GM19395 (cell line): ENCODE data around the gene RHOD.

Source experiments
- ATAC-seq: cut with Tn5 transposase; IDR thresholded peaks from one replicate; pipeline ENCODE4 v1.9.1; 2021; ENCODE audit warnings: mild to moderate bottlenecking, moderate library complexity; ENCODE audit not compliant: unreplicated experiment

Gene RHOD

DNA sequence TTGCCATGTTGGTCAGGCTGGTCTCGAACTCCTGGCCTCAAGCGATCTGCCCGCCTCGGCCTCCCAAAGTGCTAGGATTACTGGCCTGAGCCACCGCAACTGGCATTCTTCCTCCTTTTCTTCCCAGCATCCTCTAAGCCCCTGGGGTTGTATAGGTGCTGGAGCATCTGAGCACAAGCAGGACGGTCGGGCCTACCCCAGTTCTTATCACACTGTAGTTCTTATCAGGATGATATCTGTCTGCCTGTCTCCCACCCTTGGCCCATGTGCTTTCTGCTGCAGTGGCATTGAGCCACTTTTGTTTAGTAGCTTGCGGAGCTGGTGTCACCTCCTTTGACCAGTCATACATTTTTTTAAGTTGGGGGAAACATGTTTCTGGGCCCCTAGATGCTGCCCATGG is 1.9 kb downstream of the RHOD start:
- ATAC-seq = no peak

DNA sequence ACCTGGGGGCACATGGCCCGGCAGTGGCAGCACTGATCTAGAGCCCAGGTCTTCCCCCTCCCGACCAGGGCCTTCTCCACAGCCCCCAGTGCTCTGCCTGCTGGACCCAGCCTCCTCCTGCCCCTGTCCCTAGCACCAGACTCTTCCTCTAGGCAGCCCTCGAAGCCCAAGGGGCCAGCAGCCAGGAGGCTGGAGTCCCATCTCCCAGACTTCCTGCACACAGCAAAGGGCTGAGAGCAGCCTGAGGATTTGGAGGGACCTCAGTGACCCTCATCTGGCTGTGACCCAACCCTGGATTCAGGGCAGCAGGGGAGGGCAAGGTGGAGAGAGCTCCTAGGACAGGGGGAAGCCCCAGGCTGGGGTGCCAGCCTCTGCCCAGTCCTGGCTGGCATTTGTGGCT is 3.0 kb downstream of the RHOD start:
- no peak for ATAC-seq

DNA sequence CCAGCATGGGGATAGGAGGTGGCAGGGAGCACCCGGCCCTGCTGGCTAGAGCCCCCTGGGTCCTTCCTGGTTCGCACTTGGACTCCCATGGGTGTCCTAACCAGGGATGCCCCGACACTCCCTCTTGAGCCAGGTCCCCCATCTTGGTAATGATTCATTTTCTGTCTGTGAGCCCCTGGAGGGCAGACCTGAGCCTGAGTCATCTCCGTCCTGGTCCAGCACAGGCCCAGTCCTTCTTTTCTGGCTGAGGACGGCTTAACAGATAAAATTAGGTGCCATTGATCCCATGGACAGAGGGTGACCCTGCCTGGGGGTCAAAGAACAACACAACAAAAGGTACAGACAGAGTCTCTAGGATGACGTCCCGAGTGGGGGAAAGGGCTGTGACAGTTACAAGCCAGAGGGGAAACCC is 3.5 kb downstream of the RHOD start:
- ATAC-seq = no peak

GRCh38 chr11:67062526-67063373 is 6.1 kb downstream of the RHOD start:
- no peak for ATAC-seq

- no peak for ATAC-seq
Measured at GRCh38 chr11:67066333-67066709, 9.7 kb downstream of the RHOD start.

- no peak for ATAC-seq
Measured at GRCh38 chr11:67071420-67072284, 15.0 kb downstream of the RHOD start.

DNA sequence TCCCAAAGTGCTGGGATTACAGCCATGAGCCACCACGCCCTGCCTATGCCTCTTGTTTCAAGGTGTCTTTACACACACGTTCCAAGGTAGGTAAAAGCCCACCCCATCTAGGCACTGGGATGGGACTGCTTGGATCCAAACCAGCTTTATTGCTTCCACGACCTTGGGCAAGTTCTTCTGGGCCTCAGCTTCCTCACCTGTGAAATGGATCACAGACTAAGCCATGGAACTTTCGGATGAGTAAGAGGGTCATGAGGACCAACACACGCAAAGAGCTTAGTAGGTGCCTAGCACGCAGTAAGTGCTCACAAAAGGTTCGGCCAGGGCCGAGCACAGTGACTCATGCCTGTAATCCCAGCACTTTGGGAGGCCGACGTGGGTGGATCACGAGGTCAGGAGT is 15.6 kb downstream of the RHOD start:
- no peak for ATAC-seq

DNA sequence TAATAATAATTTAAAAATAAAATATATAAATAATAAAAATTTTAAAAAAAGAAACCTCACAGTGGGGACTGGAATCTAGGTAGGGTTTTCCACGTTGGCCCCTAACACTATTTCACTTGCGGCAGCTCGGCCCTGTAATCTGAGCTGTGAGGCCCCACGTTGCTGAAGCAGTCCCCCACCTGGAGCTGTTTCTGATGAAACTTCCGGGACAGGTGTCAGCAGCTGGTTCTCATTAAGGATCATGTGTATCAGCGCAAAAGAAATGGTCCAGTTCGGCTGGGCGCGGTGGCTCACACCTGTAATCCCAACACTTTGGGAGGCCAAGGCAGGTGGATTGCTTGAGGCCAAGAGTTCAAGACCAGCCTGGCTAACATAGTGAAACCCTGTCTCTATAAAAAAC is 17.3 kb downstream of the RHOD start:
- ATAC-seq = no peak

DNA sequence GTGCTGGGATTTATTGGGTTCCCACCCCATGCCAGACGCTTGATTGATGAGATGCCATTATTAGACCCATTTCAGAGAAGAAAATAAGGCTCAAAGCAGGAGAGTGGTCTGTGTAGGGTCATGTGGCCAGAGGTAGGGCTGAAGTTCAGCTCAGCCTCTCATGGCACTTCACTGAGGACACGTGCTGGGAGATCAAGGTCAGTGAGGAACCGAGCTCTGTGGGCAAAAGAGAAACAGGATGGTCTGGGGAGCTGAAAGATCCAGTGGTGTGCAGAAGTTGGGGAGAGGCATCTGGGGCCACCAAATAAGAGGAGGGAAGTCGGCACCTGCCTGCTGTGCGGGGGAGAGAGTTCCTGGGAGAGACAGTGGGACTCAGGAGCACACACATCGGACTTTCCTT is 19.6 kb downstream of the RHOD start:
- ATAC-seq = no peak

GRCh38 chr11:67079065-67079705 is 22.5 kb downstream of the RHOD start:
- no peak for ATAC-seq

DNA sequence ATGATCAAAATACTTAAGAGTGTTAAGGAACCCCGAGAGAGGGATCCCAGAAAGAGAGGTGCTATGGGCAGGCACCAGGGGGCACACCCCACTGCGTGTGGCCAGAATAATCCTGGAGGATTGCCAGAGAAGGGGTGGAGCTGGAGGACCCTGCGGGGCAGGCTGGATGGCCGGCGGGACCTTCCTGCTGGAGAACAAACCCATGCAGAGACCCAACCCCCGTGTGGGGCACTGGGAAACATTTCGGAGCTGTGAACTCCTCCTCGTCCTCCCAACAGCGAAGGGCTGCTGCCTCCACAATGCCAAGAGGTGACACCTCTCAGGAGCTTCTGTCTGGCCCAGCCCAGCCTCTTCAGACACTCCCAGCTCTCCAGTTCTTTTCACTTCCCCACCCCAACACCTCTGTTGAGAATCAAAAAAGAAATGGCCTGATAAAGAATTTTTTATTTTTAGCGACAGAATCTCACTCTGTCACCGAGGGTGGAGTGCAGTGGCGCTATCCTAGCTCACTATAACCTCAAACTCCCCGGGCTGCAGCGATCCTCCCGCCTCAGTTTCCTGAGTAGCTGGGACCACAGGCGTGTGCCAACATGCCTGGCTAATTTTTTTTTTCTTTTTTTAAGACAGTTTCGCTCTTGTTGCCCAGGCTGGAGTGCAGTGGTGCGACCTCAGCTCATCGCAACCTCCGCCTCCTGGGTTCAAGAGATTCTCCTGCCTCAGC is 25.6 kb downstream of the RHOD start:
- ATAC-seq = no peak

DNA sequence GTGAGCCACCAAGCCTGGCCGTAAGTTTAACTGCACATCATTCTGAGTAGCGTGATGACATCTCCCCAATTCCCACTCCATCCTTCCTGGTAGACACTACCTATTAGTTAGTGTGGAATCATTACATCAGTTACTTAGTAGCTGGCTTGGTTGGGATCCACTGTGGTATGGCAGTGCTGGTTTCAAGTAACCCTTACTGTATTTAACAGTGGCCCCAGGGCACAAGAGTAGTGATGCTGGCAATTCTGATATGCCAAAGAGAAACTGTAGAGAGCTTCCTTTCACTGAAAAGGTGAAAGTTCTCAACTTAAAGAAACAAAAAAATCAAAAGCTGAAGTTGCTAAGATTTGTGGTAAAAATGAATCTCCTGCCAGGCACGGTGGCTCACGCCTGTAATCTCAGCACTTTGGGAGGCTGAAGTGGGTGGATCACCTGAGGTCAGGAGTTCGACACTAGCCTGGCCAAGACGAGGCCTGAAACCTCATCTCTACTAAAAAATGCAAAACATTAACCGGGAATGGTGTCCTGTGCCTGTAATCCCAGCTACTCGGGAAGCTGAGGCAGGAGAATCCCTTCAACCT is 27.2 kb downstream of the RHOD start:
- no peak for ATAC-seq

GRCh38 chr11:67085617-67086016 is 29.0 kb downstream of the RHOD start:
- ATAC-seq = no peak

- ATAC-seq = no peak
Measured at GRCh38 chr11:67090717-67091116, 34.1 kb downstream of the RHOD start.

- ATAC-seq = no peak
Measured at GRCh38 chr11:67095214-67095507, 38.5 kb downstream of the RHOD start.

- ATAC-seq = no peak
Measured at GRCh38 chr11:67098799-67099429, 42.3 kb downstream of the RHOD start.

DNA sequence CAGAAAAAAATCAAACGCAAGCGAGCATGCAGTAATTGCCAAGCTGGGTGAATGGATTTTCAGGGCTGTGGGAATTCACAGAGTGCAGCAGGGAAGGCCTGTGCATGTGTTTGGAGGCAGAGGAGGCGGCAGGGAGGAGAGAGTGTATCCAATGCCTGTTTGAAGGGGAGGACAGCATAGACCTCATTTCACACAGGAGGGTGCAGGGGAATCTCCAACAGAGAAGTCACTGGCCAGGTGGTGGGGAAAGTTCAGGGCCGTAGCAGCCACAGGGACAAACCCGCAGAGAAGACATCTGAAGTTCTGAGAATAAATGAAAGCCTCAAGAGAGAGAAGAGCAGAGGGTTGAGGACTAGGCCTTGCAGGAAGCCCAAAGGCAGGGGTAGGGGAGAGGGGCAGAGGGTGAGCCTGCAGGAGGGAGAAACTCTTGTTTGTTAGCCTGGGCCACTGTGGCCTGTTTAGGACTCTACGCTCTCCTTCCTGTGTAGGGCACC is 43.2 kb downstream of the RHOD start:
- no peak for ATAC-seq

DNA sequence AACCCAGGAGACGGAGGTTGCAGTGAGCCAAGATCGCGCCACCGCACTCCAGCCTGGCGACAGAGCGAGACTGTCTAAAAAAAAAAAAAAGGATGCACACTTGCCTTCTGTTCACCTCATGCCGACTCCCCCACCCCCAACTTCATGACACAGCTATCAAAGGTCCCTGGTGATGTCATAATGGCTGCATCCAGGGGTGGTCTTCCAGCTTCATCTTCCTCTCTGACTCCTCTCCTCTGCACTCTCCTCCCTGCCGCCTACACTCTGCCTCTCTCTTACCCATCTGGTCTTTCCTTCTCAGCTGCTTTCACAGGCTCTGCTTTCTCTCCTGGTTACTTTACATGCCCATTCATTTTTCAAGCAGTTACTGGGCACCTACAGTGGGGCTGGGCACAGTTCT is 46.0 kb downstream of the RHOD start:
- ATAC-seq = no peak

DNA sequence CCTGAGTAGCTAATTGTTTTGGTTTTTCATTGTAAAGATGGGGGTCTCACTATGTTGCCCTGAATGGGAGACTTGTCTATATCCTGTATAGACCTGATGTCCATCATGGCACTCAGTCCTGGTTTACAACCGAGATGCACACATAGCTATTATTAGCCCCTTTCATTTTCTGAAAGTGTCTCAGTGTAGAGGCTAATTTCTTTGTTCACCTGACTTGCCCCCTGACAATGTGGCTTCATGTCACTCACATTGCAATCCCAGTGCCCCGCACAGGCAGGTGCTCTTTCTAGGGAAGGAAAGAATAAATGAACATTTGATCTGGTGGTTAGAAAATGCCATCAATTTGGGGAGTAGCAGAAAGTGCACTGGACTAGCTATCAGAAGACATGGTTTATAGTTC is 49.3 kb downstream of the RHOD start:
- ATAC-seq = no peak

DNA sequence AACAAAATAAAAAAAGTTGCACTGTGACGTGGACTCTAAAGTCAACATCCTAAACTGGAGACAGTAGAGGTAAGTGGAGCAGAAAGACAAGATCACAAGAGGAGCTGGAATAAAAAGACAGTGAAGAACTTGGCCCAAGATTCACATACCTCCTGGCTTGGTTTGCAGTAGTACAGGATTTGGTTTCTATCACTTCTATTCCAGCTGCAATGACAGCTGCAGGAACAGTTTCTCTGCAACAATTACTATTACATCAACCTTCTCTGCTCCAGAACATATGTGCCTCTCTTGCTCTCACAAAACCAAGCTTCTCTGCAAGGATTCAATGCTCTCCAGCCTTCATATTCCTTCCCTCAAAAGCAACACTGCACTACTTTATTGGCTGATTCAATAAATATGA is 54.6 kb downstream of the RHOD start:
- ATAC-seq = no peak
